Ectodermal cell (in vitro differentiated cells): ENCODE results near the gene RAB3GAP2.

Experiments
- H3K27ac ChIP-seq: 2 replicates; pipeline ENCODE4 v1.7.0; 2013; ENCODE audit warnings: mild to moderate bottlenecking, low read depth, low read length; ENCODE audit not compliant: insufficient read depth, poor library complexity, severe bottlenecking
- H3K27me3 ChIP-seq: 2 replicates; pipeline ENCODE4 v1.7.0; 2013; ENCODE audit warnings: mild to moderate bottlenecking, low read length; ENCODE audit not compliant: insufficient read depth, control insufficient read depth, poor library complexity, severe bottlenecking
- H3K36me3 ChIP-seq: one replicate; pipeline ENCODE4 v1.7.0; 2013; ENCODE audit warnings: low read length; ENCODE audit not compliant: control insufficient read depth, insufficient read depth
- H3K4me1 ChIP-seq: one replicate; pipeline ENCODE4 v1.7.0; 2013; ENCODE audit warnings: low read length; ENCODE audit not compliant: control insufficient read depth, insufficient read depth
- H3K4me3 ChIP-seq: 2 replicates; pipeline ENCODE4 v1.7.0; 2013; ENCODE audit warnings: low read depth, low read length, control low read depth; ENCODE audit not compliant: insufficient read depth
- H3K9me3 ChIP-seq: 2 replicates; pipeline ENCODE4 v1.7.0; 2013; ENCODE audit warnings: mild to moderate bottlenecking, low read length, moderate library complexity; ENCODE audit not compliant: control insufficient read depth
- WGBS, 2 experiments: methylation state at CpG; one replicate each; pipeline ENCODE4 v1.1.7; 2013; ENCODE audit warnings: missing lambda C conversion rate in 2 of 2; 5-methylcytosine and 5-hydroxymethylcytosine counted together

The RAB3GAP2 gene

DNA sequence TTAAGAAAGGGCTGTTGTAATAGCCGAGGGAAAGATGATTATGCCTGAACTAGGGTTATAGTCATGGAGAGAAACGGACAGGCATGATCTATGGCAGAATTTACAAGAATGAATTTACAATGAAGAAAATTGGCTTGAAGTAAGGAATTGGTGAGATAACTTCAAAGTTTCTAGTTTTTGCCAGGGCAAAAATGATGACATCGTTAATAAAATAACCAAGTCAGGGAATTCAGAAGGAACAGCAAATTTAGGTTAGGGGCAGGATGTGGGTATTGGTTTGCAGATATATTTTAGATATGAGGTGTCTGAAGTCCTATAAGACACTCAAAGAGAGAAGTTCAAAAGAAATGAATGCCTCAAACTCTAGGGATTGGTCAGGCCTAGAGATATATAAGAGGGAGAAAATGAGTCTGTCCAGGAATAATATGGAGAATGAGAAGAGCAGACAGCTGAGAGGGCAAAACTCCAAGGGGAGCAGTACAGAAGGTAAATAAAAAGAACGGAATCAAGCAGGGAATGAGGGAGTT is 115.6 kb downstream of the RAB3GAP2 start:
- H3K27ac ChIP-seq: no peak overlapping the region
- no peaks in the 10 kb centered on the region for H3K4me1 ChIP-seq
- no peaks in the 10 kb centered on the region for H3K9me3 ChIP-seq
- H3K27me3 ChIP-seq: no peaks in the 10 kb centered on the region
- H3K36me3 ChIP-seq: peaks cover 13% of the 10 kb centered on the region
- H3K4me3 ChIP-seq: no peak overlapping the region
- WGBS, 2 experiments: 91 to 93% methylated on average over 4 of the region's 4 CpGs

DNA sequence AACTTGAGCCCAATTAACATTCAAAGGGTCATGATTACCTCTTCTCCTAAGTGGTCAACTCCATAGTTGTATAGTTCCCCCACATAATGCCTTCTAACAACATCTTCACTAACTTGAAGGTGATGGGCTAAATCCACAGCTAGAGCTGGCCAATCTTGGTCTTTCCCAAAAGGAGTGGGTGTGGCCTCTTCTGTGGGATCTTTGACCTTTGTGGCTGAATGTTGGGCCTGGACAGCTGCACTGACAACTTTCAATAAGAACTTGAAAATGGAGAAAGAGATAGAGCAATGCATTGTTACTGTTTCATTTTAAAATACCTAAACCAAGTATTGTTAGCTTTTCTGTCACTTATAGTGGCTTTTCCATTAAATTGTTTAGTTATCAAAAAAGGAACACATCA is 119.1 kb downstream of the RAB3GAP2 start:
- H3K4me1 ChIP-seq: no peaks in the 10 kb centered on the region
- H3K4me3 ChIP-seq: no peak overlapping the region
- peaks cover 13% of the 10 kb centered on the region for H3K36me3 ChIP-seq
- no peak overlapping the region for H3K27ac ChIP-seq
- no peaks in the 10 kb centered on the region for H3K27me3 ChIP-seq
- no peaks in the 10 kb centered on the region for H3K9me3 ChIP-seq

DNA sequence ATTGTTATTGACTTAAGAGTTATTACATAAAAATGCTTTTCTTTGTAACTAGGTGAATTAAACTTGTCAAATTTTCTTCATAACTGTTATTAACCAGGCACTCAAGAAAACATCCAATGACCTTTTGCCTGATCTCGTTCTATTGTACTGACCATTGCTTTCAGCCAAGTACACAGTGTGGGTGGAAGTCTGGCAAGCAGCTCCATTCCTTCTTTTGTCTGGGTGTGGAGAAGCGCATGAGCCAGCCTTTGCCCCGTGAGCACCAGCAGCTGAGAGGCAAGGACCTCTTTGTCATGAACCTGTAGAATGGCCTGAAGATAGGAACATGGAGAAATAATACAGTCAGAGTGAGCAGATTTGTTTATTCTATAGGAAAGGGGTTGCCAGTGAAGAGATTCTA is 120.8 kb downstream of the RAB3GAP2 start:
- H3K9me3 ChIP-seq: no peaks in the 10 kb centered on the region
- WGBS, 2 experiments: 84 to 91% methylated on average over 3 of the region's 3 CpGs
- H3K27me3 ChIP-seq: no peaks in the 10 kb centered on the region
- H3K4me3 ChIP-seq: no peak overlapping the region
- peaks cover 9% of the 10 kb centered on the region for H3K36me3 ChIP-seq
- H3K27ac ChIP-seq: no peak overlapping the region
- H3K4me1 ChIP-seq: no peaks in the 10 kb centered on the region

DNA sequence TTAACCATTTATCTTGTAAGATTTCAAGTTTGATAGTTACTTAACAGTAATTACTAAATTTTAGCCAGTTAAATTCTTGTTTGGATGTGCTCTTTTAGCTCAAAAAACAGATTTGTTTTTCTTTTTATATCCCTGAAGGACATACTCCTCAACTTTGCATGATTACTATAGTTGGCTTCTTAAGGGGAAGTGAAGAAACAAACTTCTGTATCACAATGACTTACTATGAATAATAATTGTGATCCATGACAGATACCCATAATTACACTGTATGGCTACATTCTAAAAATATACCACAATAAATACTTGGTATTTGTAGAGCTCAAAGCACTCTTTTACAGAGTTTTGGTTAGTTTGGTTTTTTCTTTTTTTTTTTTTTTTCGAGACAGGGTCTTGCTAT is 122.5 kb downstream of the RAB3GAP2 start:
- no peaks in the 10 kb centered on the region for H3K4me1 ChIP-seq
- peaks cover 16% of the 10 kb centered on the region for H3K36me3 ChIP-seq
- 80% methylated on average over 1 of the region's 1 CpG; no CpG with 5 or more reads in 1 of the 2 experiments for WGBS, 2 experiments
- no peak overlapping the region for H3K4me3 ChIP-seq
- no peaks in the 10 kb centered on the region for H3K27me3 ChIP-seq
- no peaks in the 10 kb centered on the region for H3K9me3 ChIP-seq
- no peak overlapping the region for H3K27ac ChIP-seq

DNA sequence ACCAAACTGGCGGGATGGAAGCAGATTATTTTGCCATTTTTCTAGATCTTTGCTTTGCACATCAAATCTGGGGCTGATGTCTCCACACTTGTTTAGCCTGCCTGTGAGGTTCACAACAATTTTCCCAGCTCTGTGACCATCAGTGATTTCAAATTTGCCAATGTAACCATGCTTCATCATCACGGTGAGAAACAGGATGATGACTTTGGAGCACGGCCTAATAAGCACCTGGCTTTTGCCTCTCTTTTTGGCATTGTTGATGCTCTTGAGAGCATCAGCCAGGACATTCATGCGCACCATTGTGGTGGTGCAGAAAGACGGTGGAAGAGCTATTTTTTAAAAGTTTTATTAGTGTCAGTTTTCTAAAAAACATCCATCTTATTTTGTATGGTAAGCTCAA is 128.2 kb downstream of the RAB3GAP2 start:
- 91 to 97% methylated on average over 4 to 5 of the region's 5 CpGs for WGBS, 2 experiments
- H3K27ac ChIP-seq: no peak overlapping the region
- no peak overlapping the region for H3K4me3 ChIP-seq
- no peaks in the 10 kb centered on the region for H3K9me3 ChIP-seq
- H3K4me1 ChIP-seq: no peaks in the 10 kb centered on the region
- H3K36me3 ChIP-seq: peaks cover 35% of the 10 kb centered on the region
- H3K27me3 ChIP-seq: no peaks in the 10 kb centered on the region

DNA sequence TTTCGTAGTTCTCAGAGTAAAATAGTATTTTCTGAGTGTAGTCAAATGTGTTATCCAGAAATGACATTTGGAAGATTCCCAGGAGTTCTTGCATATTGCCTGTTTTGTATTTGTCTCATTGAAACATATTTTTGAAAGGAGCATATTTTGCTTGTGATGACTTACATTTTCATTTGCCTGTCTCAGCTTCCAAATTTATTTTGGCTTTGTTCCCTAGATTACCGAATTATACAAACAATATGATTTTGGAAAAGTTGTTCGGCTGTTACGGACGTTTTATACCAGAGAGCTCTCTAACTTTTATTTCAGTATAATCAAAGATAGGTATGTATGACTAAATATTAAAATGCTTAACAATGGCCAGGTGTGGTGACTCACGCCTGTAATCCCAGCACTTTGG is 132.3 kb downstream of the RAB3GAP2 start:
- WGBS, 2 experiments: 94 to 98% methylated on average over 3 to 4 of the region's 6 CpGs
- no peaks in the 10 kb centered on the region for H3K9me3 ChIP-seq
- H3K4me3 ChIP-seq: no peak overlapping the region
- H3K27me3 ChIP-seq: no peaks in the 10 kb centered on the region
- H3K27ac ChIP-seq: no peak overlapping the region
- H3K36me3 ChIP-seq: peaks cover 31% of the 10 kb centered on the region
- no peaks in the 10 kb centered on the region for H3K4me1 ChIP-seq

DNA sequence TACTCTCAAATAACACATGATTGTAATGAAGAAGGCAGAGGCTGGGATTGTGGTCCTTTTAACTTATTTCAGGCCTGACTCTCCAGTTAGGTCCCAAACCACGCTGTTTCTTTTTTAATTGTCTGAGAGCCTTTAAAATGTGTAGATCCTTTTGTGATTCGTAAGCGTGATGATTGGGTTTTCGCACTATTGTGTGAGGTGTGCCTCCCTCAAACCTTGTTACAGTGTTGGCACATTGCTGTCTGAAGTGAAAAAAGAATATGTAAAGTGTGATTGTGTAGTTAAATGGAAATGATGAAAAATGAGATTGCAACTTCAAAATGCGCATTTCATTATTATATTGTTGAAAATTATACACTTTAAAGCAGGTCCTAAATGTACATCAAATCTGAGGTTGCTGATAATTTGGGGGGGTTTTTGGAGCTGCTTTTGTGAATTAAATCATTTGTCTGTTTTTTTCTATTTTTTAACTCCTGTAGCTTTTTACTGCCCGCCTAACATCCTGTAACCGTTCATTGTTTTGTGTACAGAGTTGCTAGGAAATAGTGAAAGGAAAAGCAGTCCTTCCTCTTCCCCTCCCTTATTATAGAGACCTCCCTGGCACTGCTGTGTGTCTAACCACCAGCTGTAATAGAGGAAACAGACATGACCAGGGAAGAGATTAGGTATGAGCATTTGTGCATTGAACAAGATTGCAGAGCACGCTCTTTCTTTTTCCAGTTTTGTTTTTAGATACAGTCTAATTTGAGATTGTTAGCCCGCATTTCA is 135.1 kb downstream of the RAB3GAP2 start:
- Histone ChIP-seq H3K4me1 (no peaks in the 10 kb centered on the region), H3K27me3 (no peaks in the 10 kb centered on the region), H3K27ac (no peak overlapping the region), H3K9me3 (no peaks in the 10 kb centered on the region), H3K36me3 (peaks cover 29% of the 10 kb centered on the region), H3K4me3 (no peak overlapping the region)
- 95 to 96% methylated on average over 6 to 9 of the region's 9 CpGs for WGBS, 2 experiments

DNA sequence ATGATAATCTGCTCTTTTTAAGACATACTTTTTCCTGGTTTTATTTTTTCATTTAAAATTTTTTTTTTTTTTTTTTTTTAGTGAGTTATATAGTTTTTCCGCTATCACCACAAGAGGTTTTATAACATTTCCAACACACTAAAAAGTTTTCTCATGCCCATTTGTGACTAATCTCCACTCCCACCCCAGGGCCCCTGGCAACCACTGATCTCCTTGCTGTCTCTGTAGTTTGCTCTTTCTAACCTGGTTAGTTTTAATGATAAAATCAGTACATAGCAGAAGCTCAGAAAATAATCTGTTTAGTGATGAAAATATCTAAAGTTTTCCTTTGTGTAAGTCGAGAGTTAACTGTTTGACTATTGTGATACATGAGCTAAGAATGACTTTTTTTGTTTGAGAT is 136.5 kb downstream of the RAB3GAP2 start:
- Histone ChIP-seq H3K27ac (no peak overlapping the region), H3K4me3 (no peak overlapping the region), H3K36me3 (peaks cover 25% of the 10 kb centered on the region), H3K9me3 (no peaks in the 10 kb centered on the region), H3K4me1 (no peaks in the 10 kb centered on the region), H3K27me3 (no peaks in the 10 kb centered on the region)
- 92 to 94% methylated on average over 1 to 2 of the region's 2 CpGs for WGBS, 2 experiments

DNA sequence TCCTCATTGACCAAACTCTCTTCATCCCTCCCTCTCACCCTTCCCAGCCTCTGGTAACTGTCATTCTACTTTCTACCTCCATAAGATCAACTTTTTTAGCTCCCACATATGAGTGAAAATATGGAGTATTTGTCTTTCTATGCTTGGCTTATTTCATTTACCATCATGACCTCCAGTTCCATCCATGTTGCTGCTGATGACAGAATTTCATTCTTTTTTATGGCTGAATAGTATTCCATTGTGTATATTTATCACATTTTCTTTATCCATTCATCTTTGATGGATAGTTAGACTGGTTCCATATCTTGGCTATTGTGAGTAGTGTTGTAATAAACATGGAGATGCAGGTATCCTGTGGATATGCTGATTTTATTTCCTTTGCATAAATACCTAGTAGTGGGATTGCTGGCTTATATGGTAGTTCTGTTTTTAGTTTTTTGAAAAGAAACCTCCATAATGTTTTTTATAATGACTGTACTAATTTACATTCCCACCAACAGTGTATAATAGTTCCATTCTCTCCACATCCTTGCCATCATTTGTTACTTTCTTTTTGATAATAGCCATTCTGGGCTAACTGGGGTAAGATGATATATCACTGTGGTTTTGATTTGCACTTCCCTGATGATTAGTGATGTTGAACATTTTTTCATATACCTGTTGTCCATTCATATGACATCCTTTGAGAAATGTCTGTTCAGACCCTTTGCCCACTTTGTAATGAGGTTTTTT is 142.6 kb downstream of the RAB3GAP2 start:
- Histone ChIP-seq H3K9me3 (no peaks in the 10 kb centered on the region), H3K27ac (no peak overlapping the region), H3K36me3 (peaks cover 6% of the 10 kb centered on the region), H3K4me3 (no peak overlapping the region), H3K4me1 (no peaks in the 10 kb centered on the region), H3K27me3 (no peaks in the 10 kb centered on the region)

DNA sequence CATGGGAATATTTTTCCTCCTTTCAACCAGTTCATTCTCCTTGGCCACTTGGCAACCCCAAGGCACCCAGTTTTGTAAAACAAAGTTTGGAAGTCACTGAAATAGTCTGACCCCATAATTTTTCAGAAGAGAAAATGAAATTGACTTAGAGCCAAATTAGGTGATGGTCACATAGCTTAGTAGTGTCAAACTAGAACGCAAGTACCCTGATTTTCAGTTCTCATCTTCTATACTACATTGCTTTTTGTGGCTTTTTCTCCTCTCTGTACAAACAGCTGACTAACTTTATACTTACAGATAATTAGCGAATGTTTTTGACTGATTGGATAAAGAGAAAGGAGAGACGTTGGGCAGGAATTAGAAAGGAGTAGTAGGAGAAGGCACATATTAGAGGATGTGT is 145.2 kb downstream of the RAB3GAP2 start:
- no peaks in the 10 kb centered on the region for H3K27me3 ChIP-seq
- no peaks in the 10 kb centered on the region for H3K4me1 ChIP-seq
- no peak overlapping the region for H3K27ac ChIP-seq
- H3K36me3 ChIP-seq: peaks cover 6% of the 10 kb centered on the region
- H3K9me3 ChIP-seq: no peaks in the 10 kb centered on the region
- H3K4me3 ChIP-seq: no peak overlapping the region
- 95 to 98% methylated on average over 3 of the region's 3 CpGs for WGBS, 2 experiments
